ENCODE measurements around the gene PTDSS2. TPM values are rescaled to one million over a fixed set of nuclear protein-coding genes. Genes with fewer than 3 reads are reported as not detected.

The PTDSS2 gene
- total and polyA plus RNA-seq, 2 of the 13 experiments (the other 11 are each of a cell fraction or from before 2014, with no cell fraction given) = 21.7 to 26.4 TPM

DNA sequence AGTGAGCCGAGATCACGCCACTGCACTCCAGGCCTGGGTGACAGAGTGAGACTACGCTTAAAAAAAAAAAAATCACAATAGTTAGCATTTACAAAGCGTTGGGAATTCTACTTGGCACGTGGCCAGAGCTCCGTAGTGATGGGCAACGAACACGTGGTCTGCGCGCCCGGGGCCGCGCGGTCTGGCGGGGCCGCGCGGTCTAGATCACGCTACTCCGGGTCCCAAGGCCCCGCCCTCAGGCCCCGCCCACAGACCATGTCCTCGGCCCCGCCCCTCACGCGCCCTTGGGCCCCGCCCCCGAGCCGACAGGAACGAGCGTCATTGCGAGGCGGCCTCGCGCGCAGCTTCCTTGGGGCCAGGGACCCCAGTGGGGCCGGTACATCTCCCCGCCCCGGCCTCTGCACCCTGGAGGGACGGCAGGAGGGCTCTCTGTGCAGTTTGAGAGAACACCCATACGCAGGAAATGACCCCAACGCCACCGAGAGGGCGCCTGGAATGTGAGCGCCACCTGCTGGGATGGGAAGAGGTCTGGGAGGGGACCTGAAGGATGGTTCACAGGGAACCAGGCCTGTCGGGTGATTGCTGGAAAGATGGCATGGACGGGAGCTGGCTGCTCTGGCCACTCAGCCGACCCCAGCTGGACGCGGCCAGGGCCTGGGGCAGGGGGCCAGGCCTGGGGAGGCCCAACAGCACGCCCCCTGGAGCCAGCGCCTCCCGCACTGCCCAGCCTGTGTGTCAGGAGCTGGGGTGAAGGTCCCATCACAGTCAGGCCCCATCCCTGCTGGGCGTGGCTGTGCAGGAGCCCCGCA, 2.0 kb upstream of the PTDSS2 start (continued):
- TF ChIP-seq, protein P1, sequence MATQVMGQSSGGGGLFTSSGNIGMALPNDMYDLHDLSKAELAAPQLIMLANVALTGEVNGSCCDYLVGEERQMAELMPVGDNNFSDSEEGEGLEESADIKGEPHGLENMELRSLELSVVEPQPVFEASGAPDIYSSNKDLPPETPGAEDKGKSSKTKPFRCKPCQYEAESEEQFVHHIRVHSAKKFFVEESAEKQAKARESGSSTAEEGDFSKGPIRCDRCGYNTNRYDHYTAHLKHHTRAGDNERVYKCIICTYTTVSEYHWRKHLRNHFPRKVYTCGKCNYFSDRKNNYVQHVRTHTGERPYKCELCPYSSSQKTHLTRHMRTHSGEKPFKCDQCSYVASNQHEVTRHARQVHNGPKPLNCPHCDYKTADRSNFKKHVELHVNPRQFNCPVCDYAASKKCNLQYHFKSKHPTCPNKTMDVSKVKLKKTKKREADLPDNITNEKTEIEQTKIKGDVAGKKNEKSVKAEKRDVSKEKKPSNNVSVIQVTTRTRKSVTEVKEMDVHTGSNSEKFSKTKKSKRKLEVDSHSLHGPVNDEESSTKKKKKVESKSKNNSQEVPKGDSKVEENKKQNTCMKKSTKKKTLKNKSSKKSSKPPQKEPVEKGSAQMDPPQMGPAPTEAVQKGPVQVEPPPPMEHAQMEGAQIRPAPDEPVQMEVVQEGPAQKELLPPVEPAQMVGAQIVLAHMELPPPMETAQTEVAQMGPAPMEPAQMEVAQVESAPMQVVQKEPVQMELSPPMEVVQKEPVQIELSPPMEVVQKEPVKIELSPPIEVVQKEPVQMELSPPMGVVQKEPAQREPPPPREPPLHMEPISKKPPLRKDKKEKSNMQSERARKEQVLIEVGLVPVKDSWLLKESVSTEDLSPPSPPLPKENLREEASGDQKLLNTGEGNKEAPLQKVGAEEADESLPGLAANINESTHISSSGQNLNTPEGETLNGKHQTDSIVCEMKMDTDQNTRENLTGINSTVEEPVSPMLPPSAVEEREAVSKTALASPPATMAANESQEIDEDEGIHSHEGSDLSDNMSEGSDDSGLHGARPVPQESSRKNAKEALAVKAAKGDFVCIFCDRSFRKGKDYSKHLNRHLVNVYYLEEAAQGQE (IDR thresholded peaks at IDR 0.05; ENCODE audit: borderline replicate concordance in 1 of 2, low read depth in 1 of 2, low read length in 2 of 2) = no peak
- TF ChIP-seq NFE2 (CRISPR knock-in tag; IDR thresholded peaks at IDR 0.05) (no peak), MXD4 (CRISPR knock-in tag; IDR thresholded peaks at IDR 0.05) (peak; percentile 43; the same call in 1 of the 2 replicates), PHB2 (IDR thresholded peaks at IDR 0.05; ENCODE audit: partially characterized antibody) (no peak), ZNF274 (CRISPR knock-in tag; IDR thresholded peaks at IDR 0.05) (peak; percentile 72), FIP1L1 (IDR thresholded peaks at IDR 0.05; ENCODE audit: borderline replicate concordance, insufficient read depth, low read depth, low read length) (no peak), ARID2 (CRISPR knock-in tag; IDR thresholded peaks at IDR 0.05; ENCODE audit: borderline replicate concordance) (peak; percentile 78; the same call in 1 of the 2 replicates)
- TF ChIP-seq, protein P2, sequence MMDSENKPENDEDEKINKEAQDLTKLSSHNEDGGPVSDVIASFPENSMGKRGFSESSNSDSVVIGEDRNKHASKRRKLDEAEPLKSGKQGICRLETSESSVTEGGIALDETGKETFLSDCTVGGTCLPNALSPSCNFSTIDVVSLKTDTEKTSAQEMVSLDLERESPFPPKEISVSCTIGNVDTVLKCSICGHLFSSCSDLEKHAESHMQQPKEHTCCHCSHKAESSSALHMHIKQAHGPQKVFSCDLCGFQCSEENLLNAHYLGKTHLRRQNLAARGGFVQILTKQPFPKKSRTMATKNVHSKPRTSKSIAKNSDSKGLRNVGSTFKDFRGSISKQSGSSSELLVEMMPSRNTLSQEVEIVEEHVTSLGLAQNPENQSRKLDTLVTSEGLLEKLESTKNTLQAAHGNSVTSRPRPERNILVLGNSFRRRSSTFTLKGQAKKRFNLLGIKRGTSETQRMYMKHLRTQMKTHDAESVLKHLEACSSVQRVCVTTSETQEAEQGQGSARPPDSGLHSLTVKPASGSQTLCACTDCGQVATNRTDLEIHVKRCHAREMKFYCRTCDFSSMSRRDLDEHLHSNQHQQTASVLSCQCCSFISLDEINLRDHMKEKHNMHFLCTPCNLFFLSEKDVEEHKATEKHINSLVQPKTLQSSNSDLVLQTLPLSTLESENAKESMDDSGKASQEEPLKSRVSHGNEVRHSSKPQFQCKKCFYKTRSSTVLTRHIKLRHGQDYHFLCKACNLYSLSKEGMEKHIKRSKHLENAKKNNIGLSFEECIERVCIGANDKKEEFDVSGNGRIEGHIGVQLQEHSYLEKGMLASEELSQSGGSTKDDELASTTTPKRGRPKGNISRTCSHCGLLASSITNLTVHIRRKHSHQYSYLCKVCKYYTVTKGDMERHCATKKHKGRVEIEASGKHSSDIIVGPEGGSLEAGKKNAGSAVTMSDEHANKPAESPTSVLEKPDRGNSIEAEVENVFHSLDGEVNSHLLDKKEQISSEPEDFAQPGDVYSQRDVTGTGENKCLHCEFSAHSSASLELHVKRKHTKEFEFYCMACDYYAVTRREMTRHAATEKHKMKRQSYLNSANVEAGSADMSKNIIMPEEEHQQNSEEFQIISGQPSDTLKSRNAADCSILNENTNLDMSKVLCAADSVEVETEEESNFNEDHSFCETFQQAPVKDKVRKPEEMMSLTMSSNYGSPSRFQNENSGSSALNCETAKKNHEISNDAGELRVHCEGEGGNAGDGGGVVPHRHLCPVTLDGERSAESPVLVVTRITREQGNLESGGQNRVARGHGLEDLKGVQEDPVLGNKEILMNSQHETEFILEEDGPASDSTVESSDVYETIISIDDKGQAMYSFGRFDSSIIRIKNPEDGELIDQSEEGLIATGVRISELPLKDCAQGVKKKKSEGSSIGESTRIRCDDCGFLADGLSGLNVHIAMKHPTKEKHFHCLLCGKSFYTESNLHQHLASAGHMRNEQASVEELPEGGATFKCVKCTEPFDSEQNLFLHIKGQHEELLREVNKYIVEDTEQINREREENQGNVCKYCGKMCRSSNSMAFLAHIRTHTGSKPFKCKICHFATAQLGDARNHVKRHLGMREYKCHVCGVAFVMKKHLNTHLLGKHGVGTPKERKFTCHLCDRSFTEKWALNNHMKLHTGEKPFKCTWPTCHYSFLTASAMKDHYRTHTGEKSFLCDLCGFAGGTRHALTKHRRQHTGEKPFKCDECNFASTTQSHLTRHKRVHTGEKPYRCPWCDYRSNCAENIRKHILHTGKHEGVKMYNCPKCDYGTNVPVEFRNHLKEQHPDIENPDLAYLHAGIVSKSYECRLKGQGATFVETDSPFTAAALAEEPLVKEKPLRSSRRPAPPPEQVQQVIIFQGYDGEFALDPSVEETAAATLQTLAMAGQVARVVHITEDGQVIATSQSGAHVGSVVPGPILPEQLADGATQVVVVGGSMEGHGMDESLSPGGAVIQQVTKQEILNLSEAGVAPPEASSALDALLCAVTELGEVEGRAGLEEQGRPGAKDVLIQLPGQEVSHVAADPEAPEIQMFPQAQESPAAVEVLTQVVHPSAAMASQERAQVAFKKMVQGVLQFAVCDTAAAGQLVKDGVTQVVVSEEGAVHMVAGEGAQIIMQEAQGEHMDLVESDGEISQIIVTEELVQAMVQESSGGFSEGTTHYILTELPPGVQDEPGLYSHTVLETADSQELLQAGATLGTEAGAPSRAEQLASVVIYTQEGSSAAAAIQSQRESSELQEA (CRISPR knock-in tag; IDR thresholded peaks at IDR 0.05; ENCODE audit: not compliant biosample characterization) = no peak
- TF ChIP-seq, protein P3, sequence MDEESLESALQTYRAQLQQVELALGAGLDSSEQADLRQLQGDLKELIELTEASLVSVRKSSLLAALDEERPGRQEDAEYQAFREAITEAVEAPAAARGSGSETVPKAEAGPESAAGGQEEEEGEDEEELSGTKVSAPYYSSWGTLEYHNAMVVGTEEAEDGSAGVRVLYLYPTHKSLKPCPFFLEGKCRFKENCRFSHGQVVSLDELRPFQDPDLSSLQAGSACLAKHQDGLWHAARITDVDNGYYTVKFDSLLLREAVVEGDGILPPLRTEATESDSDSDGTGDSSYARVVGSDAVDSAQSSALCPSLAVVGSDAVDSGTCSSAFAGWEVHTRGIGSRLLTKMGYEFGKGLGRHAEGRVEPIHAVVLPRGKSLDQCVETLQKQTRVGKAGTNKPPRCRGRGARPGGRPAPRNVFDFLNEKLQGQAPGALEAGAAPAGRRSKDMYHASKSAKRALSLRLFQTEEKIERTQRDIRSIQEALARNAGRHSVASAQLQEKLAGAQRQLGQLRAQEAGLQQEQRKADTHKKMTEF (CRISPR knock-in tag; IDR thresholded peaks at IDR 0.05) = peak; percentile 66
- TF ChIP-seq, protein P4, sequence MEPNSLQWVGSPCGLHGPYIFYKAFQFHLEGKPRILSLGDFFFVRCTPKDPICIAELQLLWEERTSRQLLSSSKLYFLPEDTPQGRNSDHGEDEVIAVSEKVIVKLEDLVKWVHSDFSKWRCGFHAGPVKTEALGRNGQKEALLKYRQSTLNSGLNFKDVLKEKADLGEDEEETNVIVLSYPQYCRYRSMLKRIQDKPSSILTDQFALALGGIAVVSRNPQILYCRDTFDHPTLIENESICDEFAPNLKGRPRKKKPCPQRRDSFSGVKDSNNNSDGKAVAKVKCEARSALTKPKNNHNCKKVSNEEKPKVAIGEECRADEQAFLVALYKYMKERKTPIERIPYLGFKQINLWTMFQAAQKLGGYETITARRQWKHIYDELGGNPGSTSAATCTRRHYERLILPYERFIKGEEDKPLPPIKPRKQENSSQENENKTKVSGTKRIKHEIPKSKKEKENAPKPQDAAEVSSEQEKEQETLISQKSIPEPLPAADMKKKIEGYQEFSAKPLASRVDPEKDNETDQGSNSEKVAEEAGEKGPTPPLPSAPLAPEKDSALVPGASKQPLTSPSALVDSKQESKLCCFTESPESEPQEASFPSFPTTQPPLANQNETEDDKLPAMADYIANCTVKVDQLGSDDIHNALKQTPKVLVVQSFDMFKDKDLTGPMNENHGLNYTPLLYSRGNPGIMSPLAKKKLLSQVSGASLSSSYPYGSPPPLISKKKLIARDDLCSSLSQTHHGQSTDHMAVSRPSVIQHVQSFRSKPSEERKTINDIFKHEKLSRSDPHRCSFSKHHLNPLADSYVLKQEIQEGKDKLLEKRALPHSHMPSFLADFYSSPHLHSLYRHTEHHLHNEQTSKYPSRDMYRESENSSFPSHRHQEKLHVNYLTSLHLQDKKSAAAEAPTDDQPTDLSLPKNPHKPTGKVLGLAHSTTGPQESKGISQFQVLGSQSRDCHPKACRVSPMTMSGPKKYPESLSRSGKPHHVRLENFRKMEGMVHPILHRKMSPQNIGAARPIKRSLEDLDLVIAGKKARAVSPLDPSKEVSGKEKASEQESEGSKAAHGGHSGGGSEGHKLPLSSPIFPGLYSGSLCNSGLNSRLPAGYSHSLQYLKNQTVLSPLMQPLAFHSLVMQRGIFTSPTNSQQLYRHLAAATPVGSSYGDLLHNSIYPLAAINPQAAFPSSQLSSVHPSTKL (CRISPR knock-in tag; IDR thresholded peaks at IDR 0.05) = peak; percentile 55
